ENCODE data around the gene AIFM1. TPM values are rescaled to one million over a fixed set of nuclear protein-coding genes. Genes with fewer than 3 reads are reported as not detected.

The AIFM1 gene
- total RNA-seq, 2 donors from 2014 or later, result 57.9 to 66.5 TPM

- ATAC-seq, result no peak
- DNase-seq (ENCODE audit: low spot score in 2 of 2), result no peak
- no peaks in the 10 kb centered on the region for H3K9me3 Mint-ChIP-seq
- peaks cover 22 to 40% of the 10 kb centered on the region in 2 donors for H3K36me3 Mint-ChIP-seq
- peak overlapping the region; percentile 88 to 96 for H3K27ac Mint-ChIP-seq
These were observed 8.5 kb upstream of the AIFM1 start for GRCh38 chrX:130174045-130174704.

GRCh38 chrX:130173190-130173895 is 7.7 kb upstream of the AIFM1 start:
- ATAC-seq (peak; percentile 48 to 79), DNase-seq (ENCODE audit: low spot score in 2 of 2) (peak; percentile 6 to 76)
- Mint-ChIP-seq H3K27ac (peak overlapping the region; percentile 88 to 96), H3K36me3 (peaks cover 22 to 39% of the 10 kb centered on the region in 2 donors), H3K9me3 (no peaks in the 10 kb centered on the region)

DNA sequence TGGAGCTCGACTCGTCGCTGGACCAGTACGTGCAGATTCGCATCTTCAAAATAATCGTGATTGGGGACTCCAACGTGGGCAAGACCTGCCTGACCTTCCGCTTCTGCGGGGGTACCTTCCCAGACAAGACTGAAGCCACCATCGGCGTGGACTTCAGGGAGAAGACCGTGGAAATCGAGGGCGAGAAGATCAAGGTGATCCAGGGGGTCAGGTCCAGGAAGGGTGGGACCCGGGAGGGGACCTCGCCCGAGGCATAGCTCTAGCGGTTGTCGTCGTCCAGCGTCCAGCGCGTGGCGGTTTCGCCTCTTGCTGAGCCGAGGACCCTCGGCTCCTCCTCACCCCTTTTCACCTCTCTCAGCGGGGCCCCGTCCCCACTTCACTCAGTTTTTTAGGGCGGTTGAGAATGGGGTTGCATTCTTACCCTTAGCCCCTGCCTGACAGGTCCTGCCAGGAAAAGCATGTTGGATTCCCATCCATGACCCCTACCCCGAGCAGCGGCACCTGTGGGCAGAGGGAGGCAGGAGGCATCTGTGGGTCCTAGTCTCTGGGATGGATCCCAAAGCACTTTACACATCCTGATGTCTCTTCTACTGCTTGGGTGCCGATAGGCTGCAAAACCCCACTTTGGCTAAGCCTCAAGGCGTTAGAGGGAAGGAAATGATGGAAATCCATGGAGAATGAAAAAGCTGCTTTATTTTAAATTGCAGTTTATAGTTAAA is 6.6 kb upstream of the AIFM1 start:
- Mint-ChIP-seq H3K27ac (peak overlapping the region; percentile 88 to 96), H3K9me3 (no peaks in the 10 kb centered on the region), H3K36me3 (peaks cover 16 to 29% of the 10 kb centered on the region in 2 donors)
- DNase-seq (ENCODE audit: low spot score in 2 of 2) (no peak), ATAC-seq (no peak)

DNA sequence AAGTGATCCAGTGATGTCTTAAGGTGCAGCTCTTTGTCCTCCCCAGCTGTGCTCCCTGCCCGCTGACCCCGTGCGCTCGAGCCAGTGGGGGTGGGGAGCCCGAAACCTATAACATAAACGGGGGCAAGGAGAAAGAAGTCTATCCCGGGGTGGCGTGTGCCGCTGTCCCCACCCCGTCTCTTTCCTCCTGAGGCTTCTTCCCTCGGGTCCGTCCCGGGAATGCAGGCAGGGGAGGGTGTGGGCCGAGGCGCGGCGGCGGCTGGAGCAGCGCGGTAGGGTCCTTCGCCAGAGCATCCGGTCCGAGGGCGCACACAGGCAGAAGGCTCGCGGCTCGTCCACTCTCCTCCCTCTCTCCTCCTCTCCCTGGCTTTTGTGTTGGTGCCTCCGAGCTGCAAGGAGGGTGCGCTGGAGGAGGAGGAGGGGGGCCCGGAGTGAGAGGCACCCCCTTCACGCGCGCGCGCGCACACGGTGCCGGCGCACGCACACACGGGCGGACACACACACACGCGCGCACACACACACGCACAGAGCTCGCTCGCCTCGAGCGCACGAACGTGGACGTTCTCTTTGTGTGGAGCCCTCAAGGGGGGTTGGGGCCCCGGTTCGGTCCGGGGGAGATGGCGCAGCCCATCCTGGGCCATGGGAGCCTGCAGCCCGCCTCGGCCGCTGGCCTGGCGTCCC is 5.9 kb upstream of the AIFM1 start, which contains the start of gene RAB33A:
Gene RAB33A, plus strand, starts transcription at position 517 of the 681 bp plus-strand sequence. Its CDS starts 101 bp downstream, at position 618.
- ATAC-seq (peak; percentile 8 to 38), DNase-seq (ENCODE audit: low spot score in 2 of 2) (peak; percentile 10 to 56)
- Mint-ChIP-seq H3K9me3 (no peaks in the 10 kb centered on the region), H3K27ac (peak within 1 kb of the TSS; percentile 88 to 96), H3K36me3 (peaks cover 18 to 22% of the 10 kb centered on the region in 2 donors)

GRCh38 chrX:130170752-130171445 is 5.3 kb upstream of the AIFM1 start:
- peak; percentile 64 to 66 for DNase-seq (ENCODE audit: low spot score in 2 of 2)
- peak; percentile 64 to 83 for ATAC-seq
- Mint-ChIP-seq H3K36me3 (peaks cover 18 to 25% of the 10 kb centered on the region in 2 donors), H3K9me3 (no peaks in the 10 kb centered on the region), H3K27ac (peak overlapping the region in 1 of 2 donors; percentile 96)

GRCh38 chrX:130167040-130167439 is 1.4 kb upstream of the AIFM1 start:
- H3K27ac Mint-ChIP-seq, result peak overlapping the region in 1 of 2 donors; percentile 96
- no peaks in the 10 kb centered on the region for H3K9me3 Mint-ChIP-seq
- ATAC-seq (no peak), DNase-seq (ENCODE audit: low spot score in 2 of 2) (no peak)
- peaks cover 0 to 17% of the 10 kb centered on the region in 2 donors for H3K36me3 Mint-ChIP-seq

DNA sequence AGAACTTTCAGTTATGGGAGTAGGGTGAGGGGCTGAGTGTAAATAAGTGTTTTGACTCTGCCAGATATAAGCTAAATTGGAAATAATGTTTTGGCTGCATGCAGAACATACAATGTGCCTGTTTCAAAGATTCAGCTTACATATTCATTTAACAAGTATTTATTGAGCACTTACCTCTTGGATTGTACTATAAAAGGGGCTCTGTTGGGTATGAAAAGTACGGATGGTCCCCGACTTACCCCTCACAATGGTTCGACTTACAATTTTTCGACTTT is 799 bp upstream of the AIFM1 start:
- Mint-ChIP-seq H3K27ac (peak overlapping the region; percentile 75 to 96), H3K9me3 (no peaks in the 10 kb centered on the region), H3K36me3 (peaks cover 0 to 16% of the 10 kb centered on the region in 2 donors)
- DNase-seq (ENCODE audit: low spot score in 2 of 2) (no peak), ATAC-seq (no peak)

GRCh38 chrX:130165181-130165702 is 399 bp downstream of the AIFM1 start:
- peaks cover 0 to 16% of the 10 kb centered on the region in 2 donors for H3K36me3 Mint-ChIP-seq
- no peaks in the 10 kb centered on the region for H3K9me3 Mint-ChIP-seq
- ATAC-seq (no peak), DNase-seq (ENCODE audit: low spot score in 2 of 2) (no peak)
- peak overlapping the region; percentile 75 to 96 for H3K27ac Mint-ChIP-seq

GRCh38 chrX:130163398-130163797 is 2.2 kb downstream of the AIFM1 start:
- no peak for ATAC-seq
- Mint-ChIP-seq H3K9me3 (no peaks in the 10 kb centered on the region), H3K27ac (no peak overlapping the region), H3K36me3 (peaks cover 0 to 16% of the 10 kb centered on the region in 2 donors)
- DNase-seq (ENCODE audit: low spot score in 2 of 2), result no peak

DNA sequence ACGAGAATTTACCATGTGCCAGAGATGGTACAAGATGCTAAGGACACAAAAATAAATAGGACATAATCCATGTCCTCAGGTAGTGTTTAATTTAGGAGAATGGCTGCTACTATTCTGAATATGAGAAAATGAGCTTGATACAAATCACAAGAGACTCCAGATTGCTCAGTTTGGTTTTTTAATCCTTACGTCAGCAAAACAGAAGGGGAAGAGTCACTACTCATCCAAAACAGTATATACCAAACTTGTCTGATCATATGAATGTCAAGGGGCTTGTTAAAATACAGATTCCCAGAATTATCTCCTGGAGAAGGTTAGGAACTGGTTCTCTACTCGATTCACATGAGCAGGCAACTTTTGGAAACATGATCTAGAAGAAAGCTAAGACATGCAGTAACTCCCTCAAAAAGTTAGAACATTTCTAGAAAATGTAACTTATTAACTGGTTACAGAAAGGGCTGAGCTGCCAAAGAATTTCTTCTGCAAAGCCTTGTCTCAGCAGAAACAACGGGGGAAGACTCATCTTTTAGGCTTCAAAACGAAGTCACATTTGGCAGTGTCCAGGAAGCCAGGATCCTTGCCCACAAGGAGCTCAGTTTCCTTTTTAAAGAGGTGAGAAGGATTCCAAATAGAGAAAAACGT is 3.4 kb downstream of the AIFM1 start:
- no peak for ATAC-seq
- Mint-ChIP-seq H3K36me3 (peaks cover 0 to 16% of the 10 kb centered on the region in 2 donors), H3K9me3 (no peaks in the 10 kb centered on the region), H3K27ac (no peak overlapping the region)
- no peak for DNase-seq (ENCODE audit: low spot score in 2 of 2)

DNA sequence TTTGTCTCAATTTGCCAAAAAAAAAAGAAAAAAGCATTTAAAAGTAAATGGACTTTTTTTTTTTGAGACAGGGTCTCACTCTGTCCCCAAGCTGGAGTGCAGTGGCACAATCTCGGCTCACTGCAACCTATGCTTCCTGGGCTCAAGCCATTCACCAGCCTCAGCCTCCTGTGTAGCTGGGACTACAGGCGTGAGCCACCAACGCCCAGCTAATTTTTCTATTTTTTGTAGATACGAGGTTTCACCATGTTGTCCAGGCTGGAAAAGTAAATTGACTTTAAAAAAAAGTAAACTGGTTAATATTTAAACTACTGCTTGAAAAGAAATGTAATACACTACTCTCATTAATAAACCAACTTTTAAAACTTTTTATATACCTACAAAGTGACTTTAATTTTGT is 5.9 kb downstream of the AIFM1 start:
- H3K36me3 Mint-ChIP-seq, result no peaks in the 10 kb centered on the region
- no peaks in the 10 kb centered on the region for H3K9me3 Mint-ChIP-seq
- DNase-seq (ENCODE audit: low spot score in 2 of 2) (no peak), ATAC-seq (no peak)
- H3K27ac Mint-ChIP-seq, result no peak overlapping the region

DNA sequence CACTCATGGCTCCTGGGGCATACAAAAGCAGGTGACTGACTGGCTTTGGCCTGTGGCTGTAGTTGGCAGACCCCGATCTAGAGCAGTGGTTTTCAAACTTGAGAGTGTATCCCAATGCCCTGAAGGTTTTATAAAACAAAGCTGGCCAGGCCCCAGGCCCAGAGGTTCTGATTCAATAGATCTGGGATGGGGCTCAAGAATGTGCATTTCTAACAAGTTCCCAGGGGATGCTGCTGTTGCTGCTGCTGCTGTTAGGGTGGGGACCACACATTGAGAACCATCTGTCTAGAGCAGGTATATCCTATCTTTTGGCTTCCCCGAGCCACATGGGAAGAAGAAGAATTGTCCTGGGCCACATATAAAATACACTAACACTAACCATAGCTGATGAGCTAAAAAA is 7.3 kb downstream of the AIFM1 start:
- H3K27ac Mint-ChIP-seq, result no peak overlapping the region
- no peak for ATAC-seq
- DNase-seq (ENCODE audit: low spot score in 2 of 2), result no peak
- H3K9me3 Mint-ChIP-seq, result no peaks in the 10 kb centered on the region
- H3K36me3 Mint-ChIP-seq, result no peaks in the 10 kb centered on the region

- DNase-seq (ENCODE audit: low spot score in 2 of 2) (no peak), ATAC-seq (no peak)
- Mint-ChIP-seq H3K27ac (no peak overlapping the region), H3K9me3 (no peaks in the 10 kb centered on the region), H3K36me3 (no peaks in the 10 kb centered on the region)
These were observed 10.1 kb downstream of the AIFM1 start for GRCh38 chrX:130155564-130155963.

- DNase-seq (ENCODE audit: low spot score in 2 of 2) (no peak), ATAC-seq (no peak)
- Mint-ChIP-seq H3K9me3 (no peaks in the 10 kb centered on the region), H3K27ac (no peak overlapping the region), H3K36me3 (peaks cover 8 to 20% of the 10 kb centered on the region in 2 donors)
These were observed 18.0 kb downstream of the AIFM1 start for GRCh38 chrX:130147631-130148030.

DNA sequence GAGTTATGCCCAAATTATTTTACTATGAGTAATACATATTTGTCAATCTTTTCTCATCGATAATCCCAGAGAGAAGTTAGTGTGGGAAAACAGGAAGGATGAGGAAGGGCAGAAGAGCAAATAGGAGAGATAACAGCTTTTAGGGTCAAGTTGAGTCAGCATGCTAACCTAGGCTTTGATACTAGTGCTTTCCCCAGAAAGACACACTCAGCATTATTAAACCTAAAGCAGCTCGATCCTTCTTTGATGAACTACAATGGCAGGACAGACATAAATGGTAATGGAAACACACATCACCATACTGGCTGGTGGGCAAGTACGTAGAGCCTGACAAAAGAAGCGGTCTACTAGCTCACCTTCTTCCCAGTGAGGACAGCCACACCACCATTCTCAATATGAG is 20.5 kb downstream of the AIFM1 start:
- no peak for ATAC-seq
- H3K36me3 Mint-ChIP-seq, result peaks cover 9 to 20% of the 10 kb centered on the region in 2 donors
- no peaks in the 10 kb centered on the region for H3K9me3 Mint-ChIP-seq
- no peak overlapping the region for H3K27ac Mint-ChIP-seq
- DNase-seq (ENCODE audit: low spot score in 2 of 2), result no peak

DNA sequence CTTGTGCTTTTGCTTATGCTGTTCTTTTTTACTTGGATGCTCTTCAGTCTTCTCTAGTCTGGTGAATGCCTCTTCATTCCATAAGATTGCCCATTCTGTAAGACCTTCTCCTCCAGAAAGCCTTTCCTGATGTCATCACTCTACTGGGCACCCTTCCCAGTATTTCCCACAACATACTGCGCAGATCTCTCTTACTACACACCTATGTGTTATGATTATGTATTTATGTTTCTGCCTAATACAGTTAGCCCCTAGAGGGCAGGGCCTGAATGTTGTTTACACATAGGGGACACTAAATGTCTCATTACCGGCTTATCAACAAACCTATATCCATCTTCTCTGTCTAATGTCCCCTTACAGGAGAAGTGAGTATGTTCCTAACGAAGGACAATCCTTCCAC is 21.1 kb downstream of the AIFM1 start:
- H3K9me3 Mint-ChIP-seq, result no peaks in the 10 kb centered on the region
- peaks cover 9 to 20% of the 10 kb centered on the region in 2 donors for H3K36me3 Mint-ChIP-seq
- no peak for ATAC-seq
- DNase-seq (ENCODE audit: low spot score in 2 of 2), result no peak
- H3K27ac Mint-ChIP-seq, result no peak overlapping the region

Measured in activated naive CD4-positive, alpha-beta T cell treated with anti-CD3 and anti-CD28 coated beads, Interleukin-2, amount 50 U/mL, for 72 hours (primary cell).